Activated T-helper 17 cell treated with anti-CD3 and anti-CD28 coated beads, Interleukin-2, amount 50 U/mL, for 72 hours (primary cell): ENCODE results near the gene SNHG17. TPM values are rescaled to one million over a fixed set of nuclear protein-coding genes. Genes with fewer than 3 reads are reported as not detected.
"Not testable (repeated sequence)": the region's sequence is repeated elsewhere in the genome, so short reads cannot be mapped to it uniquely, and the experiment has no call there.

Experiments used
- ATAC-seq: fragments of 150-1000 bp; cut with Tn5 transposase; replicated peaks from 2 replicates; pipeline ENCODE4 v1.10.0; 2021; ENCODE audit warnings: mild to moderate bottlenecking, moderate library complexity
- H3K27ac Mint-ChIP-seq: one replicate; pipeline ENCODE4 v1.8.0; 2022; ENCODE audit warnings: mixed read lengths
- H3K27me3 Mint-ChIP-seq: one replicate; pipeline ENCODE4 v1.8.0; 2022; ENCODE audit warnings: mixed read lengths
- H3K36me3 Mint-ChIP-seq: one replicate; pipeline ENCODE4 v1.8.0; 2022; ENCODE audit warnings: low read depth, mild to moderate bottlenecking, mixed read lengths
- H3K4me1 Mint-ChIP-seq: one replicate; pipeline ENCODE4 v1.8.0; 2022; ENCODE audit warnings: mixed read lengths
- H3K4me3 Mint-ChIP-seq: one replicate; pipeline ENCODE4 v1.8.0; 2022; ENCODE audit warnings: mild to moderate bottlenecking, mixed read lengths
- H3K9me3 Mint-ChIP-seq: one replicate; pipeline ENCODE4 v1.8.0; 2022; ENCODE audit warnings: mixed read lengths
- total RNA-seq, 2 donors: library from RNA; stranded (reverse); gene quantifications; one replicate each; pipeline ENCODE4 v1.2.3, GENCODE V29; 2022

SNHG17 gene
- 100 to 1,000 TPM in 1 of 2 donors, 10 to 100 TPM in 1; 60.5 to 142 TPM for total RNA-seq

DNA sequence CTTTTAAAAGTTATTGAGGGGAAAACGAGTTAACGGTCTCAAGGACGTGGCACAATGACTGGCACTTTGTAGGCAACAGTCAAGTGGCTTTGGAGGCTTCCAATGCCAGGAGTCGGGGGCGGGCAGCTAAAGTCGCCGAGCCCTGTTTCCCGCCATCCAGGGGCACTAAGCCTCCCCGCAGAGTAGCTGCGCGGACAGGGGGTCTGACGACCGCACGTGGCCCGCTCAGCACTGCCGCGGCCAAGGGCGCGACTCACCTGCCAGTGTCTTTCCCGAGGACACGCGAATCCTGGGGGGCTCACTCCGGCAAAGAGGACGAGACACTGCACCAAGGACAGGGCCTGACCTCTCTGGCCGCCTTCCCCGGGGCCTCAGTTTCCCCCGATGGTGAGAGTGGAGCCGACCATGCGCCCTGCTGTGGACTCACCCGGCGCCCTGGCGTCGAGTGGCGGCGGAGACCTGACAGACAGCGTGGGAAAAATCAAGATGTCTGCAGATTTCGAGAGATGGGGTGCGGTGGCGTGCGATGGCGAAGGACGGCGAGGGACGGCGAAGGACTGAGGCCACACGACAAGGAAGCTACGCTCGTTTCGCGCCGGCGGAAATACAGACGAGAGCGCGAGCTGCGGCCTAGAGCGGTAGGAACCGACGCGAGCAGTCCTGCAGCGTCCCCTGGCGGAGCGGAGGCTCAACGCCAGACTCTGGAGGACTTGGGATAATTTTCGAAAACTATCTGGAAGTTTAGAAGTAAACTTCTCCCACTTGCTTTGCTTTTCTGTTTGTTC lies at the start of gene SNHG17:
TSS of gene SNHG17 (minus strand) at position 559 of the 785 bp plus-strand sequence.
- H3K27ac Mint-ChIP-seq: peak within 1 kb of the TSS; percentile 94
- H3K9me3 Mint-ChIP-seq: no peaks in the 10 kb centered on the region
- H3K27me3 Mint-ChIP-seq: no peaks in the 10 kb centered on the region
- peak; percentile 91 for ATAC-seq
- peaks cover 14% of the 10 kb centered on the region for H3K4me1 Mint-ChIP-seq
- peak within 1 kb of the TSS; percentile 92 for H3K4me3 Mint-ChIP-seq
- H3K36me3 Mint-ChIP-seq: peaks cover 56% of the 10 kb centered on the region

- ATAC-seq: no peak
- no peaks in the 10 kb centered on the region for H3K9me3 Mint-ChIP-seq
- no peak overlapping the region for H3K4me3 Mint-ChIP-seq
- H3K27ac Mint-ChIP-seq: no peak overlapping the region
- no peaks in the 10 kb centered on the region for H3K27me3 Mint-ChIP-seq
- peaks cover 12% of the 10 kb centered on the region for H3K36me3 Mint-ChIP-seq
- peaks cover 28% of the 10 kb centered on the region for H3K4me1 Mint-ChIP-seq
Measured at GRCh38 chr20:38479596-38479995, 44.5 kb upstream of the SNHG17 start.

DNA sequence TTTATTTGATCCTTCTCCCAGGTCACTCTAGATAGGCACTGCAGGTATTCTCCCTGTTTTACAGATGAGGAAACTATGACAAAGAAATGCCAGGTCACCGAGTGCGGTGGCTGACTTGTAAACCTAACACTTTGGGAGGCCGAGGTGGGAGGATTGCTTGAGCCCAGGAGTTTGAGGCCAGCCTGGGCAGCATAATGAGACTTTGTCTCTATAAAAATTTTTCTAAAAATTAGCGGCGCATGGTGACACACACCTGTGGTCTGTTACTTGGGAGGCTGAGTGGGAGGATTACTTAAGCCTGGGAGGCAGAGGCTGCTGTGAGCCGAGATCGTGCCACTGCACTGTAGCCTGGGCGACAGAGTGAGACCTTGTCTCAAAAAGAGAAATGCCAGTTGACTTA lies 42.6 kb upstream of the SNHG17 start:
- H3K27ac Mint-ChIP-seq: no peak overlapping the region

DNA sequence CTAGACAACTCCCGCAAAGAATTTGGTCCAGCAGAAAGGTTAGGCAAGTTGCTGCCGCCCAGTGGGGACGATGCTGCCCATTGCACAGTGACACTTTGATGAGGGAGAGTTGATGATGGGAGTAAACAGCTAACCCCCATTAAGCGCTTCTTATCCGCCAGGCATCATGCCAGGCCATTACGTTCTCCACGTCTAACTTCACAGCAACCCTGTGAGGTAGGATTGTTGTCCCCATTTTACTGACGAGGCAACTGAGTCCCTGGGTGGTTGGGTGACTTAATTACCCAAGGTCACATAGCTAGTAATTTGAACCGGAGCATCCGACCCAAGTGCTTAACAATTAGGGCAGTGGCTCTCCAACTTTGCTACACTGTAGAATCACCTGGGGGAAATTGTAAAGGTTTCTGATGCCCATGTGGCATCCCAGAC lies 38.3 kb upstream of the SNHG17 start:
- Mint-ChIP-seq H3K36me3 (no peaks in the 10 kb centered on the region), H3K27ac (peak overlapping the region; percentile 81), H3K4me1 (peaks cover 28% of the 10 kb centered on the region), H3K4me3 (peak overlapping the region; percentile 85), H3K27me3 (no peaks in the 10 kb centered on the region), H3K9me3 (no peaks in the 10 kb centered on the region)
- no peak for ATAC-seq

More for the DNA sequence above, 42.6 kb upstream of the SNHG17 start:
- Mint-ChIP-seq H3K36me3 (peaks cover 12% of the 10 kb centered on the region), H3K9me3 (no peaks in the 10 kb centered on the region), H3K27me3 (no peaks in the 10 kb centered on the region), H3K4me1 (peaks cover 36% of the 10 kb centered on the region), H3K4me3 (no peak overlapping the region)
- no peak for ATAC-seq

- Mint-ChIP-seq H3K4me1 (peaks cover 28% of the 10 kb centered on the region), H3K36me3 (no peaks in the 10 kb centered on the region), H3K9me3 (no peaks in the 10 kb centered on the region), H3K27me3 (no peaks in the 10 kb centered on the region), H3K27ac (peak within 1 kb of the TSS; percentile 81), H3K4me3 (peak within 1 kb of the TSS; percentile 85)
- ATAC-seq: peak; percentile 96
Measured at GRCh38 chr20:38472513-38473366, 37.6 kb upstream of the SNHG17 start, which contains the start of gene RALGAPB. Gene RALGAPB (plus strand): TSS chr20:38472843. CDS start chr20:38488433, 15,590 bp downstream.

DNA sequence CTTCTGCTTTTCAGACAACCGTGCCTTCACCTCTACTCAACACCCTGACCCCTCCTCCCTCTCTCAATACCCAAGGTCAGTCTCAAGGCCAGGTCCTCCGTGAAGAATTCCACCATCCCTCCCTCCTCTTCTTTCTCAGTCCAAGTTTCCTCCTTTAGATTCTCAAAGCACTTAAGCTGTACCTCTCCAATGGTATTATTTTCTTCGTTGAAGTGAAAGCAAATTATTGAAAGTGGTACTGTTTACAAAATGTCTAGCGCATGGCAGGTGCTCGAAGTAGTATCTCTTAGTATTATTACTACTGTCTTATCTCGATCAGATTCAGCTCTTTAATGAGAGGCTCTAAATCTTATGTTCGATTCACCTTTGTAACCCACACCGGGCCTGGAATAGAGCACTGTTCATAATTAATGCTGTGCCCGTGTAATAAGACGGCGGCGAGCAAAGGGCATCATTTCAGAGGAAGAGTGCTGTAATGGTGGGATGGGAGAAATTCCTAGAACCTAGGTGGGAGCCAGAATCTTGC lies 36.9 kb upstream of the SNHG17 start:
- Mint-ChIP-seq H3K4me3 (peak overlapping the region; percentile 85), H3K4me1 (peaks cover 28% of the 10 kb centered on the region), H3K27me3 (no peaks in the 10 kb centered on the region), H3K9me3 (no peaks in the 10 kb centered on the region), H3K27ac (peak overlapping the region; percentile 81), H3K36me3 (no peaks in the 10 kb centered on the region)
- ATAC-seq: peak; percentile 5

- ATAC-seq: no peak
- Mint-ChIP-seq H3K36me3 (no peaks in the 10 kb centered on the region), H3K27ac (peak overlapping the region; percentile 81), H3K4me3 (peak overlapping the region; percentile 85), H3K27me3 (no peaks in the 10 kb centered on the region), H3K4me1 (peaks cover 23% of the 10 kb centered on the region), H3K9me3 (no peaks in the 10 kb centered on the region)
Measured at GRCh38 chr20:38471245-38471644, 36.1 kb upstream of the SNHG17 start.

GRCh38 chr20:38466983-38467382 lies 31.9 kb upstream of the SNHG17 start:
- H3K27ac Mint-ChIP-seq: no peak overlapping the region
- H3K36me3 Mint-ChIP-seq: no peaks in the 10 kb centered on the region
- peaks cover 4% of the 10 kb centered on the region for H3K4me1 Mint-ChIP-seq
- no peak overlapping the region for H3K4me3 Mint-ChIP-seq
- ATAC-seq: no peak
- no peaks in the 10 kb centered on the region for H3K27me3 Mint-ChIP-seq
- H3K9me3 Mint-ChIP-seq: no peaks in the 10 kb centered on the region

- H3K27ac Mint-ChIP-seq: no peak overlapping the region
- H3K27me3 Mint-ChIP-seq: no peaks in the 10 kb centered on the region
- no peaks in the 10 kb centered on the region for H3K9me3 Mint-ChIP-seq
Measured at GRCh38 chr20:38466171-38466570, 31.0 kb upstream of the SNHG17 start.

DNA sequence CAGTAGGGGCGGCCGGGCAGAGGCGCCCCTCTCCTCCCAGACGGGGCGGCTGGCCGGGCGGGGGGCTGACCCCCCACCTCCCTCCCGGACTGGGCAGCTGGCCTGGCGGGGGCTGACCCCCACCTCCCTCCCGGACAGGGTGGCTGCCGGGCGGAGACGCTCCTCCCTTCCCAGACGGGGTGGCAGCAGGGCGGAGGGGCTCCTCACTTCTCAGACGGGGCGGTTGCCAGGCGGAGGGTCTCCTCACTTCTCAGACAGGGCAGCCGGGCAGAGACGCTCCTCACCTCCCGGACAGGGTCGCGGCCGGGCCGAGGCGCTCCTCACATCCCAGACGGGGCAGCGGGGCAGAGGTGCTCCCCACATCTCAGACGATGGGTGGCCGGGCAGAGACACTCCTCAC lies 26.4 kb upstream of the SNHG17 start:
- H3K4me1 Mint-ChIP-seq, H3K27me3 Mint-ChIP-seq, ATAC-seq, H3K36me3 Mint-ChIP-seq, H3K9me3 Mint-ChIP-seq, H3K27ac Mint-ChIP-seq, H3K4me3 Mint-ChIP-seq: not testable (repeated sequence)

More at GRCh38 chr20:38466171-38466570, 31.0 kb upstream of the SNHG17 start:
- no peaks in the 10 kb centered on the region for H3K36me3 Mint-ChIP-seq
- H3K4me1 Mint-ChIP-seq: no peaks in the 10 kb centered on the region
- ATAC-seq: no peak
- no peak overlapping the region for H3K4me3 Mint-ChIP-seq

GRCh38 chr20:38461167-38461566 lies 26.0 kb upstream of the SNHG17 start:
- H3K4me1 Mint-ChIP-seq, H3K27ac Mint-ChIP-seq, H3K27me3 Mint-ChIP-seq, H3K9me3 Mint-ChIP-seq, H3K4me3 Mint-ChIP-seq, ATAC-seq, H3K36me3 Mint-ChIP-seq: not testable (repeated sequence)

- H3K4me1 Mint-ChIP-seq, H3K27ac Mint-ChIP-seq: not testable (repeated sequence)
Measured at GRCh38 chr20:38460631-38461030, 25.5 kb upstream of the SNHG17 start.

DNA sequence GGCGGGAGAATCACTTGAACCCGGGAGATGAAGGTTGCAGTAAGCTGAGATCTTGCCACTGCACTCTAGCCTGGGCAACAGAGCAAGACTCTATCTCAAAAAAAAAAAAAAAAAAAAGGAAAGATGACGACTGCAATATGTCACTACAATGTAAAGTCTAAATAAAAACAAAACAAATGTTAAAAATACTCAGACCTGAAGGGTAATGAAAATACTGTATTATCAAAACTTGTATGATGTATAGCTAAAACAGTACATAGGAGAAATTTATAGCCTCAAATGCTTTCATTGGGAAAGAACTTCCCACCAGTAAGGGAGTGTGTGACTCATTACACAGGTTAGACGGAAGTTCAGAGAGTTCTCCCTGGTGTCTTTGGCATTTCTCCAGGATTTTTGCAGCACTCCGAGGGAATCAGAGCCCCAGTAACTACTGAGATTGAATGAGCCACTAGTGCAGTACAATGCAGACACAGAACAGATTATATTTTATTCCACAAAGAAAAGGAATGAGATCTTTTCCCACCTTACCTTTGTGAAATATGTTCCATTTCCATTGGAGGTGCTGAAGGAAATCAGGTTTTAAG lies 25.0 kb upstream of the SNHG17 start:
- no peaks in the 10 kb centered on the region for H3K9me3 Mint-ChIP-seq
- no peaks in the 10 kb centered on the region for H3K4me1 Mint-ChIP-seq
- no peak overlapping the region for H3K27ac Mint-ChIP-seq
- ATAC-seq: no peak
- H3K27me3 Mint-ChIP-seq: no peaks in the 10 kb centered on the region
- no peak overlapping the region for H3K4me3 Mint-ChIP-seq
- no peaks in the 10 kb centered on the region for H3K36me3 Mint-ChIP-seq

More at GRCh38 chr20:38460631-38461030, 25.5 kb upstream of the SNHG17 start:
- not testable (repeated sequence) for ATAC-seq, H3K9me3 Mint-ChIP-seq, H3K27me3 Mint-ChIP-seq, H3K4me3 Mint-ChIP-seq, H3K36me3 Mint-ChIP-seq

- Mint-ChIP-seq H3K4me1 (no peaks in the 10 kb centered on the region), H3K4me3 (no peak overlapping the region), H3K27ac (no peak overlapping the region), H3K27me3 (no peaks in the 10 kb centered on the region), H3K36me3 (no peaks in the 10 kb centered on the region), H3K9me3 (no peaks in the 10 kb centered on the region)
- ATAC-seq: no peak
Measured at GRCh38 chr20:38458314-38458713, 23.2 kb upstream of the SNHG17 start.
